GM10847 (cell line): ENCODE results near the gene AFDN.

Experiments used
- POLR2A ChIP-seq: IDR thresholded peaks from 2 replicates; pipeline ENCODE4 v1.6.1; 2011; ENCODE audit not compliant: insufficient read length; ENCODE audit errors: extremely low read depth

AFDN gene, protein sequence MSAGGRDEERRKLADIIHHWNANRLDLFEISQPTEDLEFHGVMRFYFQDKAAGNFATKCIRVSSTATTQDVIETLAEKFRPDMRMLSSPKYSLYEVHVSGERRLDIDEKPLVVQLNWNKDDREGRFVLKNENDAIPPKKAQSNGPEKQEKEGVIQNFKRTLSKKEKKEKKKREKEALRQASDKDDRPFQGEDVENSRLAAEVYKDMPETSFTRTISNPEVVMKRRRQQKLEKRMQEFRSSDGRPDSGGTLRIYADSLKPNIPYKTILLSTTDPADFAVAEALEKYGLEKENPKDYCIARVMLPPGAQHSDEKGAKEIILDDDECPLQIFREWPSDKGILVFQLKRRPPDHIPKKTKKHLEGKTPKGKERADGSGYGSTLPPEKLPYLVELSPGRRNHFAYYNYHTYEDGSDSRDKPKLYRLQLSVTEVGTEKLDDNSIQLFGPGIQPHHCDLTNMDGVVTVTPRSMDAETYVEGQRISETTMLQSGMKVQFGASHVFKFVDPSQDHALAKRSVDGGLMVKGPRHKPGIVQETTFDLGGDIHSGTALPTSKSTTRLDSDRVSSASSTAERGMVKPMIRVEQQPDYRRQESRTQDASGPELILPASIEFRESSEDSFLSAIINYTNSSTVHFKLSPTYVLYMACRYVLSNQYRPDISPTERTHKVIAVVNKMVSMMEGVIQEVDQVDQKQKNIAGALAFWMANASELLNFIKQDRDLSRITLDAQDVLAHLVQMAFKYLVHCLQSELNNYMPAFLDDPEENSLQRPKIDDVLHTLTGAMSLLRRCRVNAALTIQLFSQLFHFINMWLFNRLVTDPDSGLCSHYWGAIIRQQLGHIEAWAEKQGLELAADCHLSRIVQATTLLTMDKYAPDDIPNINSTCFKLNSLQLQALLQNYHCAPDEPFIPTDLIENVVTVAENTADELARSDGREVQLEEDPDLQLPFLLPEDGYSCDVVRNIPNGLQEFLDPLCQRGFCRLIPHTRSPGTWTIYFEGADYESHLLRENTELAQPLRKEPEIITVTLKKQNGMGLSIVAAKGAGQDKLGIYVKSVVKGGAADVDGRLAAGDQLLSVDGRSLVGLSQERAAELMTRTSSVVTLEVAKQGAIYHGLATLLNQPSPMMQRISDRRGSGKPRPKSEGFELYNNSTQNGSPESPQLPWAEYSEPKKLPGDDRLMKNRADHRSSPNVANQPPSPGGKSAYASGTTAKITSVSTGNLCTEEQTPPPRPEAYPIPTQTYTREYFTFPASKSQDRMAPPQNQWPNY (N-terminal part only)

DNA sequence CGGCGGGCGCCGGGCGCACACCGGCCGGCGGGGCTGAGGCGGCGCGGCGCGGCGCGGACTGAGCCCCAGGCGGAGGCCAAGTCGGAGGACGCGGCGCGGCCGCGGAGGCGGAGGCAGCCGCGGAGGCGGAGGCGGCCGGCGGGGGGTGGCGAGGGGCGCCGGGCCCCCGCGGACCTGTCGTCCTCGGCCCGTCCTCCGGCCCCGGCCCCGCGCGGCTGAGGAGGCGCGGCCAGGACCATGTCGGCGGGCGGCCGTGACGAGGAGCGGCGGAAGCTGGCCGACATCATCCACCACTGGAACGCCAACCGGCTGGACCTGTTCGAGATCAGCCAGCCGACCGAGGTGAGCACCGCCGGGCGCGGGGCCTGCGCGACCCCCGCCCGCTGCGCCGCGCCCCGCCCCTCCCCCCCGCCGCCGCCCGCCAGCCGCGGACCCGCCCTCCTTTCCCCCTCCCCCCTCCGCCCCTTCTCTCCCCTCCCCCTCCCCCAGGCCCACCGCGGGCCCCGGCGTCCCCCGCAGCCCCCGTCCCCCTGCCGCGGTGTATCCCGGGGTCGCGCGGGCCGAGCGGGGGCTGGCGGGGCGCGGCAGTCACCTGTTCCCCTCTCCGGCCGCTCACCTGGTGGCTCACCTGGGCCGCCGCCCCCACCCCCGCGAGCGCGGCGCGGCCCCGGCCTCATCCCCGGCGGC is at the start of gene AFDN:
Gene AFDN, plus strand, starts transcription at position 16 of the 687 bp plus-strand sequence. Its CDS starts 222 bp downstream, at position 238.
- peak; percentile 32 for TF ChIP-seq POLR2A

DNA sequence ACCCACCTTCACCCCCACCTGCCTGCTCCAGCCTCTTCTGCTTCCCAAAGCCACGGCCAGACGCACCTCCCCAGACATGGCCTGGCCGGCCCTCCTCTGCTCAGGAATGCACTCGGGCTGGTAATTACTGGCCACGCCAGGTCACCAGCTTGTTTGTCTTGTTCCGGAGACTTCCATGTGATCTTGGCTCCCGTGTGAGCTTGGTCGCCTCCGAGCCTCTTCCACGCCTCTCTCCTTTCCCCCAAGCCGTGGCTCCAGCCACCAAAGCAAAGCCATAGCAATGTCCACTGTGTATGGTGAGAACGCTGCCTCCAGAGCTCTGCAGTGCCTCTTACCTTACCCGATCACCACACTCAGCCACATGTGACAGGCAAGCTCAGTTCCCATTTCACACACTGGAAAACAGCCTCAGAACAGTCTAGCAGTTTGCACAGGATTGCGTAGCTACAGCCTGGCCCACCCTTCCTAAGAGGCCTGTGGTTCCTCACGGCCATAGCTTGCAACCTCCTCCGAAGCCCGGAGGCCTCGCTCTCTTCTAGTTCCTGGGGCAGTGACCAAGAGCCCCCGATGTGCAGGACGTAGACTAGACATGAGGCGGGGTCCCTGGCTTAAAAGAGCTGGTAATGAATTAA is 48.1 kb upstream of the AFDN start:
- TF ChIP-seq POLR2A: no peak

DNA sequence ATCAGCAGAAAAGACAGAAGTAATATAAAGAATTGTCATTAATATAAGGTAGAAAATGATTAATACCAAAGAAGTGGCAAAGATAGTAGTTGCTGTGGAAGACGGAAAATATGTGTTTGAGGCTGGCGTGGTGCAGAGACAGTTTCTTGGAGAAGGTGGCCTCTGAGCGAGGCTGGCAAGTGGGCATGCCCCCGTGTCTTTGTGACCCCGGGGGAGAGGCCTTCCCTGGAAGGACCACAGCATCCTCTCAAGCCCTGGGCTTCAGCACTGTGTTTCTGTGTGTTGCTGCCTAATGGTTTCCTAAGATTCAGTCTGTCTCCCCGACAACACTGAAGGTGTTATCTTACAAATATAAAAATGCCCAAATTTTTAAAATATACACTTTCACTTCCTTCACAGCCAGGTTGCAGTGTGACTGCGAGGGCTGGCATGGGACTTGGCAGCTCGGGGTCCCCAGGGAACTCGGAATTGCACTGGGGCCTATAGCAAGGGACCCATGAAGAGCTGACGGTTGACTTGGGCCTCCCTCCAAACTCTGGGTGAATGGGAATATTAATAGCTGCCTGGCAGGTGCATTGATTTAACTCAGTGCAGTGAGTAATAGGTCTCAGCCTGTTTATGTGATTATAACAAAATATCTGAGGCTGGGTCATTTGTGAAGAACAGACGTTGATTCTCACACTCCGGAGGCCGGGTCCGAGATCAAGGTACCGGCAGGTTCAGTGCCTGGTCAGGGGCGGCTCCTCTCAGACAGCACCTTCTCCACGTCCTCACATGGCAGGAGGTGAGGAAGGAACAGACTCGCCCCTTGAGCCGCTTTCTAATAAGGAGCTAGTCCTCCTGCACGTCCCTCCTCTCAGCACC is 47.4 kb upstream of the AFDN start:
- TF ChIP-seq POLR2A: no peak

DNA sequence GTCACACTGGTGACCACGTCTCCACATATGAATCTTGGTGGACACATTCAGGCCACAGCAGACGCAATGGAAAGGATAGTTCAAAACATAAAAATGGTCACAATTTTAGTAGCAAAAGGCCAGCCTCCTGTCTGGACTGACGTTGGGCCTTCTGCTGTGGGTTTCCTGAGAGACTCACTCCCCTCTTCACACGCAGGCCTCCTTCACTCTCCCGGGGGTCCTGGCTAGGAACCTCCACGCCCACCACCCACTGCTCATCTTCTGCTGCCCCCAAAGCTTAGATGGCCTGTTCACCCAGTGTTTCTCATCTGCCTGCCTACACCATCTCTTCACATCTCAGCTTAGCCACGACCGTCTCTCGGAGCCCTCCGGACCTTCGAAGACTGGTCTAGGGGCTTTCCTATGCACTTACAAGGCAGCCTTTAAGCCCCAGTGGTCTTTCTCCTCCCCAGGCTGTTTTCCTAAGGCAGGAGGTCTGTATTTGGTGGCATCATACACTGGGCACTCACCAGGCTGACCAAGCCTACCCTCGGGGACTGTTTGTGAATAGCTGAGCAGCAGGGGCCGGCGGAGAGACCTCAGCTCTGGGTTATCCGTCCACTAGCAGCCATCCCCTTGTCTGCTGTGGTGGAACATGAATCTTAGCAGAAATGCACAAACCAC is 46.6 kb upstream of the AFDN start:
- no peak for TF ChIP-seq POLR2A

DNA sequence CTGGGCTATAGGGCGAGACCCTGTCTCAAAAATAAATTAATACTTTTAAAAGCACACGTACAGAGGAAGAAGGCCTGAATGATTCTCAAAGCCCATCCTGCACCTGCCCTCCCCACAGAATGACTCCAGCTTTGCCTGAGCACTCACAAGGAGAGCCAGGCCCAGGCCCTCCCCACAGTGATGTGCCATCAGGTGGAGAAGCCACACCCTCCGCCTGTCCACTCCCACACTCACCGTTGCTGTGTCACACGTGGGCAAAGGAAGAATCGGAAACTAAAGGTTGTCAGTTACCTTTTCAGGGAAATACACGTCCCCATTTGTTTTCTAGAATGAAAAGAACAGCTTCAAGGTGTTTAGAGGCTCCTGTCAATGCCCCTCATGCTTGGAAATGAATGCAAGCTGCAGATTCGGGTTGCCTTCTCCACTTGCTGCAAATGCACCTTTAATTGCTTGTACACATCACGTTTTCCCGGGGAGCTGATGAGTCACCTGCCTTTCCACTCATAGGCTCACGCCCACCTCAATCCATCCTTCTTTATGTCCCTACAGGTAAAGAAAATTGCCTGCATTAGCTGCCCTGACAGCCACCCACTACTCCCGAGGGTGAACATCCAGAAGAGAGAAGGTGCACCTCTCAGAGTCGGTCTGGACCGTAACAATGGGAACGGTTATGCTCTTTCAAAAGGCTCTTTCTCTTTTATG is 45.5 kb upstream of the AFDN start:
- TF ChIP-seq POLR2A: no peak

DNA sequence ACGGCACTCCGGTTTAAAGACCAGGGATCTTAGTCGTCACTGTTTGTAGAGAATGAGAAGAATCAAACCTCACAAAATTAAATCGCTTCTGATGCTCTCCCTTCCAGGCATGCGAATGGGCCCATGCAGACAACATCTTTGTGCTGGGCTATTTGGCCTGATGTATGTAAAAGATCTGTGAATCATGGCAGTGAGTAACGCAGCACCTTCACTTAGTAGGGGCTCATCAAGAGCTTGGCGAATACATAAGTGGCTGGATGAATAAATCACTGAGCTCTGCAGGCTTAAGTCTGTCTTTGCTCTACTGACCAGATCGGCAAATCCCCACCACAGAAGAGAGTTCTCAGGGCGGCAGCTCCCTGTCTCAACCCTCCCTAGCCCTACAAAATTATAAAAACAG is 44.8 kb upstream of the AFDN start:
- TF ChIP-seq POLR2A: no peak

DNA sequence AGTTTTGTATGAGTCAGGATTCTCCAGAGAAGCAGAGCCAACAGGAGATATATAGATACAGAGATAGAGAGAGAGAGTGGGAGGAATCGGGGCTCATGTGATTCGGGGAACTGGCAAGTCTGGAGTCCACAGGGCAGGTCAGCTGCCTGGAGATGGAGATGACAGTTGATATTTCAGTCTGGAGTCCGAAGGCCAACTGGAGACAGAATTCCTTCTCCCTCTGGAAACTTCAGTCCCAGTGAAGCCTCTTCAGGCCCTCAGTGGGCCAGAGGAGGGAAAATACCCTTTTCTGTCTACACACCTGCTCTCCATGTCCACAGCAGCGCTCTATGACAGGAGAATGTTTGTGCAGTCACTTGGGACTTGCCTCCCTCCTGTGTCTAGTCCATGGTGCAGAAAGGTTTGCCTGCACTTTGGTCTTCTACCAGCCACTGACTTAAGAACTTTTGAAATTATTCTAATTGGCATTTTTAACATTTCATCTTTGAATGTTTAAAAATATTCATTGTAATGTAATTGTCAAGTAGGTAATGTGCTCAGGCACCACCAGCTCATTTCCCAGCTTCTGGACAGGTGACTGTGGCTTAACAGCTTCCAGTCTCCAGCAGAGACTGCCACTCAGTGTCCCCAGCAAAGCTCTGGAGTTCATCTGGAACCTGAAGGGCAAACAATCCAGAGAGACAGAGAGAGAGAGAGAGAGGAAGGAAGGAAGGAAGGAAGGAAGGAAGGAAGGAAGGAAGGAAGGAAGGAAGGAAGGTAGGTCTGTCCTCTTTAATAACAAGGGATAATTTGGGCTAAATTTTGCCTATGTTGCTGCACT is 43.8 kb upstream of the AFDN start:
- TF ChIP-seq POLR2A: no peak

DNA sequence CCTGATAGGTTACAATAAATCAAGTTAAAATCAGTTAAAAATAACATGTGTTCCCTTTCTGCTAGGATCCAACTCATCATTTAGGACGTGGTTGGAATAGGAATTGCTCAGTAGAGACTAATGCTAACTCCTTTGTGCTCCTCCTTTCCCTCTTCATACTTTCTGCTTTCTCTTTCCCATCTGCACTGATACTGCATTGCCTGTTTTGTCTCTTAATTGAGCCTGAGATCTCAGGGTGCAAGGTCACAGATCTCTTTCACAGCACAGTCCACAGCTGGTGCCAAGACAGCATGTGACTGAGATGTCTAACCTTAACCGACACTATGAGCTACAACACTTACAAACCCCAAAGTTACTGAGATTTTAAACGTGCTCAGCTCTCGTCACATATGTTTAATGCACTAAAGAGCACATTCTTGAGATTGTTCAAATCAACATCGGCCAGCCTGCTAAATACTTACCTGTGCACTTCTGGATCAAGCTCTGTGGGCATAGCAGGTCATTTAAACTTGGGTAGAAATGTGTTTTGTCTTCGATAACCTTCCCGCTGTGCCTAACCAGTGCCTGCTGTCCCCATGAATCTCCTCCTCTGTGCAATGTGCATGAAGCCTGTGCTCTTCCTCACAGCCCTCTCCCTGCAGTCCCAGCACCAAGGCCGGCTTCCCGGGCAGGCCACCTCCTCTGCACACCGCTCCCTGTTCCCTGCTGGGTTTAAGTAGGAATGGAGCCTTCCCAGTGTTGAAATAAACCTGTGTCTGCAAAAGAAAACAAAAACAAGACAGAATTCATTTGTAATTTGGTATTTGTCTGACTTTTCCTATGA is 39.6 kb upstream of the AFDN start:
- TF ChIP-seq POLR2A: no peak

DNA sequence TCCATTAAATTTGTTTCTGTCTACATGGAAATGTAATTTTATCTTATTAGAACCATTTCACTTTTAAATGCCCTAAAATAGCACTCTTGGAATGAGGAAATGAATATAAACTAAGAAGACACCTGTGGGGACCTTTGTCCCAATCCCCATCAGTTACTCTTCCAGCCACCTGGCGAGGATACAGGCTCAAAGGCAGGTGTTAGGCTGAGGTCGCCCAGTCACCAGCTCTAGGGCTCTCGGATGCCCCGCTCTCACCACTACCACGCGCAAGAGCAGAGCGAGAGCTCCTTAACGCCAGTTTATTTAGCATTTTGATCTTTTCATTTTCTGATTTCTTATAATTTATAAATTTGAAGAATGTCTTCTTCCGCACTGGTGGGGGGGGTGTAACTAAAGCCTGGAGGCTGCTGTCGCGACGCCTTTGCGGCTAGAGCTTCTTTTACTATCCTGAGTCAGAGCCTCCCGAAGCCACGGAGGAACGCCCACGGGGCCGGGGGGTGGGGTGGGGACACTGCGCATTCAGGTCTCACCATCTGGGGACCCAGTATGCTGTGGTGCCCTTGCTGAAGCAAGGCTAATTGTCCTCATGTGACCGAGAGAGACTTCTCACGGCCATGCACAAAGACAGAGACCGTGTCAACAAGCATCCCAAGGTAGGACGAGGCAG is 38.7 kb upstream of the AFDN start:
- TF ChIP-seq POLR2A: no peak

DNA sequence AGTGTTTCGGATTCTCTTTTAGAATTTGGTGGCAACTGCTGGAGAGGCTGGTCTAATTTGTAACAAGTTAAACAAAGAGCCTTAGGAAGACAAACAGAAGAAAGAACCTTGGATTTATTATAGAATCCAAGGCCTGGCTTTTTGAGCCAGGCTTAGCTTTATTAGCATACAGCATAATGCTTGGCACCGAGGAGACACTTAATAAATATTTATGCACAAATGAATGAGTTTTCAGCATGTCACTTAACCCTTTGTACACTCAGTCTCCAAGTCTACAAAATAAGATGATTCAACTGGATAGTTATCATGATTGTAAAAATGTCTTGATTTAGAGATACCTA is 38.2 kb upstream of the AFDN start:
- TF ChIP-seq POLR2A: no peak
